ENCODE measurements around the gene FBLN5.
"Not testable (repeated sequence)": the region's sequence is repeated elsewhere in the genome, so short reads cannot be mapped to it uniquely, and the experiment has no call there.

DNA sequence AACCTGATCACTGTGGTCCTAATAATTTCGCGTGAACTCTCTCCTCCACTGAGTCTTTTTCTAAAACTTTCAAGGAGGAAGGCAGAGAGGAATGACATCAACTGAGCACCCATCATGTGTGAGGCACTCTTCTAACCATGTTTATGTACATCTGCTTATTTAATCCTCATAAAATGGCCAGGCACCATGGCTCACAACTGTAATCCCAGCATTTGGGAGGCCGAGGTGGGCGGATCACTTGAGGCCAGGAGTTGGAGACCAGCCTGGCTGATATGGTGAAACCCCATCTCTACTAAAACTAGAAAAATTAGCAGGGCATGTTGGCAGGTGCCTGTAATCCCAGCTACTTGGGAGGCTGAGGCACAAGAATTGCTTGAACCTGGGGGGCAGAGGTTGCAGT, 76.1 kb downstream of the FBLN5 start:
- TF ChIP-seq, protein P1, sequence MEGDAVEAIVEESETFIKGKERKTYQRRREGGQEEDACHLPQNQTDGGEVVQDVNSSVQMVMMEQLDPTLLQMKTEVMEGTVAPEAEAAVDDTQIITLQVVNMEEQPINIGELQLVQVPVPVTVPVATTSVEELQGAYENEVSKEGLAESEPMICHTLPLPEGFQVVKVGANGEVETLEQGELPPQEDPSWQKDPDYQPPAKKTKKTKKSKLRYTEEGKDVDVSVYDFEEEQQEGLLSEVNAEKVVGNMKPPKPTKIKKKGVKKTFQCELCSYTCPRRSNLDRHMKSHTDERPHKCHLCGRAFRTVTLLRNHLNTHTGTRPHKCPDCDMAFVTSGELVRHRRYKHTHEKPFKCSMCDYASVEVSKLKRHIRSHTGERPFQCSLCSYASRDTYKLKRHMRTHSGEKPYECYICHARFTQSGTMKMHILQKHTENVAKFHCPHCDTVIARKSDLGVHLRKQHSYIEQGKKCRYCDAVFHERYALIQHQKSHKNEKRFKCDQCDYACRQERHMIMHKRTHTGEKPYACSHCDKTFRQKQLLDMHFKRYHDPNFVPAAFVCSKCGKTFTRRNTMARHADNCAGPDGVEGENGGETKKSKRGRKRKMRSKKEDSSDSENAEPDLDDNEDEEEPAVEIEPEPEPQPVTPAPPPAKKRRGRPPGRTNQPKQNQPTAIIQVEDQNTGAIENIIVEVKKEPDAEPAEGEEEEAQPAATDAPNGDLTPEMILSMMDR (IDR thresholded peaks at IDR 0.05 in 2 of 3, conservative IDR thresholded peaks at IDR 0.05 in 1 of 3; ENCODE audit: borderline replicate concordance in 1 of 3, insufficient read depth in 1 of 3, low read depth in 2 of 3, low read length in 2 of 3), result not testable (repeated sequence)
- TF ChIP-seq SIN3A (IDR thresholded peaks at IDR 0.05; ENCODE audit: low read depth); RAD21 (IDR thresholded peaks at IDR 0.05; ENCODE audit: low read depth); POLR2AphosphoS5 (IDR thresholded peaks at IDR 0.05; ENCODE audit: low read depth, low read length): not testable (repeated sequence)
- TF ChIP-seq, protein P2, sequence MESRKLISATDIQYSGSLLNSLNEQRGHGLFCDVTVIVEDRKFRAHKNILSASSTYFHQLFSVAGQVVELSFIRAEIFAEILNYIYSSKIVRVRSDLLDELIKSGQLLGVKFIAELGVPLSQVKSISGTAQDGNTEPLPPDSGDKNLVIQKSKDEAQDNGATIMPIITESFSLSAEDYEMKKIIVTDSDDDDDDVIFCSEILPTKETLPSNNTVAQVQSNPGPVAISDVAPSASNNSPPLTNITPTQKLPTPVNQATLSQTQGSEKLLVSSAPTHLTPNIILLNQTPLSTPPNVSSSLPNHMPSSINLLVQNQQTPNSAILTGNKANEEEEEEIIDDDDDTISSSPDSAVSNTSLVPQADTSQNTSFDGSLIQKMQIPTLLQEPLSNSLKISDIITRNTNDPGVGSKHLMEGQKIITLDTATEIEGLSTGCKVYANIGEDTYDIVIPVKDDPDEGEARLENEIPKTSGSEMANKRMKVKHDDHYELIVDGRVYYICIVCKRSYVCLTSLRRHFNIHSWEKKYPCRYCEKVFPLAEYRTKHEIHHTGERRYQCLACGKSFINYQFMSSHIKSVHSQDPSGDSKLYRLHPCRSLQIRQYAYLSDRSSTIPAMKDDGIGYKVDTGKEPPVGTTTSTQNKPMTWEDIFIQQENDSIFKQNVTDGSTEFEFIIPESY (IDR thresholded peaks at IDR 0.05; ENCODE audit: extremely low read depth, insufficient replicate concordance, low read length), result not testable (repeated sequence)
- TF ChIP-seq, protein P3, sequence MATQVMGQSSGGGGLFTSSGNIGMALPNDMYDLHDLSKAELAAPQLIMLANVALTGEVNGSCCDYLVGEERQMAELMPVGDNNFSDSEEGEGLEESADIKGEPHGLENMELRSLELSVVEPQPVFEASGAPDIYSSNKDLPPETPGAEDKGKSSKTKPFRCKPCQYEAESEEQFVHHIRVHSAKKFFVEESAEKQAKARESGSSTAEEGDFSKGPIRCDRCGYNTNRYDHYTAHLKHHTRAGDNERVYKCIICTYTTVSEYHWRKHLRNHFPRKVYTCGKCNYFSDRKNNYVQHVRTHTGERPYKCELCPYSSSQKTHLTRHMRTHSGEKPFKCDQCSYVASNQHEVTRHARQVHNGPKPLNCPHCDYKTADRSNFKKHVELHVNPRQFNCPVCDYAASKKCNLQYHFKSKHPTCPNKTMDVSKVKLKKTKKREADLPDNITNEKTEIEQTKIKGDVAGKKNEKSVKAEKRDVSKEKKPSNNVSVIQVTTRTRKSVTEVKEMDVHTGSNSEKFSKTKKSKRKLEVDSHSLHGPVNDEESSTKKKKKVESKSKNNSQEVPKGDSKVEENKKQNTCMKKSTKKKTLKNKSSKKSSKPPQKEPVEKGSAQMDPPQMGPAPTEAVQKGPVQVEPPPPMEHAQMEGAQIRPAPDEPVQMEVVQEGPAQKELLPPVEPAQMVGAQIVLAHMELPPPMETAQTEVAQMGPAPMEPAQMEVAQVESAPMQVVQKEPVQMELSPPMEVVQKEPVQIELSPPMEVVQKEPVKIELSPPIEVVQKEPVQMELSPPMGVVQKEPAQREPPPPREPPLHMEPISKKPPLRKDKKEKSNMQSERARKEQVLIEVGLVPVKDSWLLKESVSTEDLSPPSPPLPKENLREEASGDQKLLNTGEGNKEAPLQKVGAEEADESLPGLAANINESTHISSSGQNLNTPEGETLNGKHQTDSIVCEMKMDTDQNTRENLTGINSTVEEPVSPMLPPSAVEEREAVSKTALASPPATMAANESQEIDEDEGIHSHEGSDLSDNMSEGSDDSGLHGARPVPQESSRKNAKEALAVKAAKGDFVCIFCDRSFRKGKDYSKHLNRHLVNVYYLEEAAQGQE (IDR thresholded peaks at IDR 0.05; ENCODE audit: low read depth), result not testable (repeated sequence)
